H1 (cell line): ENCODE data around the gene S100A13.

Source experiments
- CTCF ChIP-seq, 3 experiments: IDR thresholded peaks; 1 replicate in 2 of 3; 2 replicates in 1 of 3; pipeline versions ENCODE4 v1.5.1 to v1.6.1; 2011; ENCODE audit warnings: low read length in 3 of 3, mild to moderate bottlenecking in 3 of 3, inconsistent platforms in 2 of 3, low read depth in 1 of 3, moderate library complexity in 1 of 3; ENCODE audit not compliant: insufficient read depth in 1 of 3; ENCODE audit errors: control extremely low read depth in 1 of 3
- EGR1 ChIP-seq: IDR thresholded peaks from 2 replicates; pipeline ENCODE4 v1.6.1; 2011; ENCODE audit warnings: low read depth, low read length, borderline replicate concordance
- EZH2 ChIP-seq: fragments of 200-600 bp; sonication (generic); IDR thresholded peaks from 2 replicates; pipeline ENCODE4 v1.7.1; 2012; ENCODE audit warnings: low read depth, mild to moderate bottlenecking, moderate library complexity, low read length, inconsistent platforms; ENCODE audit not compliant: severe bottlenecking
- RFX5 ChIP-seq: IDR thresholded peaks from 2 replicates; pipeline ENCODE4 v1.6.1; 2011; ENCODE audit warnings: low read depth, low read length, improper control_type of control experiment, borderline replicate concordance
- SIN3A ChIP-seq, 2 experiments: IDR thresholded peaks in 1 of 2; conservative IDR thresholded peaks in 1 of 2; 2 replicates each; pipeline ENCODE4 v1.6.1; 2011 to 2012; ENCODE audit warnings: low read length in 2 of 2, improper control_type of control experiment in 1 of 2, low read depth in 1 of 2, mild to moderate bottlenecking in 1 of 2

- TF ChIP-seq CTCF (IDR thresholded peaks at IDR 0.05; ENCODE audit: control extremely low read depth in 1 of 3, insufficient read depth in 1 of 3, low read depth in 1 of 3, low read length in 3 of 3) (no peak), EZH2 (no peak), SIN3A (conservative IDR thresholded peaks at IDR 0.05 in 1 of 2, IDR thresholded peaks at IDR 0.05 in 1 of 2; ENCODE audit: low read depth in 1 of 2, low read length in 2 of 2) (no peak), RFX5 (no peak), EGR1 (no peak)
Measured at GRCh38 chr1:153616917-153617311, 10.4 kb downstream of the S100A13 start.
